ENCODE data around the gene EXOC4.

DNA sequence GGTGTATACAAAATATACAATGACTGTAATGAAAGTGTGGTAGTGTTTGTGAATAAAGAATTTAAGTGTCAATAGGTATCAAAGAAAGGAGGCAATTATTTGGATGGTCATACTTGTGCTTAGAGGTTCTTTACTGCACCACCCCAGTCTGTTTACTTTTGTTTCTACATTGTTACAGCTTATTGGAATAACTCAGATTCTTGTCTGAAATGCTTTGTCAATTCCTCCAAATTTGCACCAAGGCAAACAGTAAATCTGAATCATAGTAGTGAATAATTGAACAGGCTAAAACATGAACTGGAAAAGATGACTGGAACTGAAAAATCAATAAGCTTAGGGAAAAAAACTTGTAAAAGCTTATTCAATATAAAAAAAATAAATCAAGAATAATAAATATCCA lies 319.2 kb downstream of the EXOC4 start:
- no peak for TF ChIP-seq SUZ12 (IDR thresholded peaks at IDR 0.05; ENCODE audit: extremely low read depth, insufficient read depth, insufficient read length)
- no peak for TF ChIP-seq ZNF274 (IDR thresholded peaks at IDR 0.05; ENCODE audit: low read depth, low read length)
- TF ChIP-seq YY1 (IDR thresholded peaks at IDR 0.05; ENCODE audit: insufficient read depth, insufficient read length) = no peak

Data from NT2/D1 (cell line).